SK-N-SH (cell line): ENCODE measurements around the gene TERF2IP. TPM values are rescaled to one million over a fixed set of nuclear protein-coding genes. Genes with fewer than 3 reads are reported as not detected.

Experiments
- CTCF ChIA-PET: fragments of 300-600, 350-600 bp; formaldehyde crosslinking; extraction: SDS; loops from one replicate; lab custom pipeline; 2021; lab: Yijun Ruan, JAX
- POLR2A ChIA-PET: fragments of 350-600 bp; sonication (Branson Sonifier 250); formaldehyde crosslinking; extraction: SDS; loops from one replicate; lab custom pipeline; 2020; ENCODE audit warnings: antibody characterized with exemption, inconsistent platforms; lab: Yijun Ruan, JAX
- DNase-seq: peaks from one replicate; pipeline ENCODE4 v3.0.0; 2012
- H2AFZ ChIP-seq: fragments of 200-600 bp; sonication (generic); 2 replicates; pipeline ENCODE4 v1.8.1; 2016; ENCODE audit warnings: antibody characterized with exemption, mild to moderate bottlenecking, low read depth
- H3F3A ChIP-seq: fragments of 200-600 bp; sonication (generic); replicated peaks from 2 replicates; pipeline ENCODE3; 2016; ENCODE audit warnings: antibody characterized with exemption, mild to moderate bottlenecking; ENCODE audit not compliant: insufficient read depth
- H3K27ac ChIP-seq, 2 experiments: fragments of 200-500 bp in 1 of 2; fragments of 200-600 bp in 1 of 2; sonication (Bioruptor generic) in 1 of 2; sonication (generic), shearing (Covaris generic) in 1 of 2; 2 replicates each; pipeline versions ENCODE4 v1.5.1 to v1.6.1; 2014 to 2016; ENCODE audit warnings: low read depth in 2 of 2, inconsistent platforms in 1 of 2, low read length in 1 of 2, mild to moderate bottlenecking in 1 of 2, mixed read lengths in 1 of 2
- H3K27me3 ChIP-seq: fragments of 200-600 bp; sonication (generic), shearing (Covaris generic); 2 replicates; pipeline ENCODE4 v1.6.1; 2016; ENCODE audit warnings: mixed run types; ENCODE audit not compliant: insufficient read depth
- H3K36me3 ChIP-seq, 2 experiments: fragments of 200-500 bp in 1 of 2; fragments of 200-600 bp in 1 of 2; sonication (Bioruptor generic) in 1 of 2; sonication (generic) in 1 of 2; replicated peaks in 1 of 2; 2 replicates each; pipeline versions ENCODE3 to v1.5.1; 2014 to 2016; ENCODE audit warnings: low read length in 1 of 2, mild to moderate bottlenecking in 1 of 2; ENCODE audit not compliant: insufficient read depth in 2 of 2, control insufficient read depth in 1 of 2
- H3K4me1 ChIP-seq, 2 experiments: fragments of 200-500 bp in 1 of 2; fragments of 200-600 bp in 1 of 2; sonication (Bioruptor generic) in 1 of 2; sonication (generic), shearing (Covaris generic) in 1 of 2; 2 replicates each; pipeline versions ENCODE4 v1.5.1 to v1.6.1; 2014 to 2016; ENCODE audit warnings: low read depth in 1 of 2, low read length in 1 of 2, mixed run types in 1 of 2; ENCODE audit not compliant: insufficient read depth in 2 of 2, control insufficient read depth in 1 of 2
- H3K4me2 ChIP-seq: fragments of 200-600 bp; sonication (generic), shearing (Covaris generic); 2 replicates; pipeline ENCODE4 v1.6.1; 2017; ENCODE audit warnings: mixed run types
- H3K4me3 ChIP-seq, 2 experiments: fragments of 200-500 bp in 1 of 2; fragments of 200-600 bp in 1 of 2; sonication (Bioruptor generic) in 1 of 2; sonication (generic), shearing (Covaris generic) in 1 of 2; 2 replicates each; pipeline versions ENCODE4 v1.5.1 to v1.8.1; 2014 to 2016; ENCODE audit warnings: low read depth in 2 of 2, inconsistent platforms in 1 of 2, low read length in 1 of 2, mild to moderate bottlenecking in 1 of 2, mixed read lengths in 1 of 2, moderate library complexity in 1 of 2
- H3K79me2 ChIP-seq: fragments of 200-600 bp; sonication (generic); 2 replicates; pipeline ENCODE4 v1.8.1; 2017; ENCODE audit warnings: mild to moderate bottlenecking; ENCODE audit not compliant: insufficient read depth
- H3K9ac ChIP-seq: fragments of 200-600 bp; sonication (generic); 2 replicates; pipeline ENCODE4 v1.6.1; 2017; ENCODE audit warnings: mixed run types
- H3K9me2 ChIP-seq: fragments of 200-600 bp; sonication (generic); 2 replicates; pipeline ENCODE4 v1.6.1; 2017; ENCODE audit warnings: mixed run types
- H3K9me3 ChIP-seq: fragments of 200-600 bp; sonication (generic); 2 replicates; pipeline ENCODE4 v1.6.1; 2017; ENCODE audit warnings: mixed run types, mild to moderate bottlenecking, moderate library complexity
- H4K20me1 ChIP-seq: fragments of 200-600 bp; sonication (generic); 2 replicates; pipeline ENCODE4 v1.6.1; 2017; ENCODE audit warnings: mild to moderate bottlenecking, mixed run types; ENCODE audit not compliant: insufficient read depth
- EZH2phosphoT487 ChIP-seq: fragments of 200-600 bp; sonication (generic); IDR thresholded peaks from 2 replicates; pipeline ENCODE4 v1.6.1; 2017; ENCODE audit warnings: low read depth, mixed run types, mild to moderate bottlenecking, antibody characterized with exemption, moderate library complexity, borderline replicate concordance
- FOSL2 ChIP-seq: IDR thresholded peaks from 2 replicates; pipeline ENCODE4 v1.4.0; 2012; ENCODE audit warnings: low read depth, mild to moderate bottlenecking, moderate library complexity, borderline replicate concordance
- GABPA ChIP-seq: IDR thresholded peaks from 2 replicates; pipeline ENCODE4 v1.4.0; 2012; ENCODE audit warnings: low read depth, mild to moderate bottlenecking
- NRF1 ChIP-seq: IDR thresholded peaks from 2 replicates; pipeline ENCODE4 v1.6.1; 2012; ENCODE audit warnings: low read depth, mild to moderate bottlenecking, low read length
- RAD21 ChIP-seq: IDR thresholded peaks from 2 replicates; pipeline ENCODE4 v1.6.1; 2012; ENCODE audit warnings: mild to moderate bottlenecking, low read length
- REST ChIP-seq: IDR thresholded peaks from 2 replicates; pipeline ENCODE4 v1.6.1; 2012; ENCODE audit warnings: mild to moderate bottlenecking, low read depth, low read length, moderate library complexity
- RFX5 ChIP-seq: IDR thresholded peaks from 2 replicates; pipeline ENCODE4 v1.6.1; 2012; ENCODE audit warnings: mild to moderate bottlenecking, improper control_type of control experiment, low read length
- RXRA ChIP-seq: IDR thresholded peaks from 2 replicates; pipeline ENCODE4 v1.4.0; 2012; ENCODE audit warnings: low read depth, mild to moderate bottlenecking, borderline replicate concordance
- TAF1 ChIP-seq: IDR thresholded peaks from 2 replicates; pipeline ENCODE4 v1.6.1; 2012; ENCODE audit warnings: low read depth, mild to moderate bottlenecking, low read length, moderate library complexity, borderline replicate concordance
- TEAD4 ChIP-seq: IDR thresholded peaks from 2 replicates; pipeline ENCODE4 v1.4.0; 2012; ENCODE audit warnings: mild to moderate bottlenecking, borderline replicate concordance; ENCODE audit not compliant: insufficient read depth
- WGBS: methylation state at CpG from one replicate; pipeline ENCODE4 v1.1.6; 2017; ENCODE audit warnings: low lambda C conversion rate; 5-methylcytosine and 5-hydroxymethylcytosine counted together
- polyA plus RNA-seq, 3 experiments: library from polyadenylated mRNA; depleted of rRNA; stranded (reverse); fragments of >200 nt; gene quantifications; 2 replicates each; pipeline ENCODE4 v1.2.3, GENCODE V29; 2012
- TF ChIP-seq, protein P1 (sequence below): fragments of 150-350 bp; IDR thresholded peaks from 2 replicates; pipeline ENCODE4 v1.6.1; 2017; ENCODE audit warnings: antibody characterized with exemption, low read length, low read depth, borderline replicate concordance
- TF ChIP-seq, protein P2 (sequence below): IDR thresholded peaks from 2 replicates; pipeline ENCODE4; 2012
- TF ChIP-seq, protein P3 (sequence below): IDR thresholded peaks from 2 replicates; pipeline ENCODE4 v1.4.0; 2012; ENCODE audit warnings: low read depth

The TERF2IP gene
- polyA plus RNA-seq, 1 of the 3 experiments (the other 2 are of a cell fraction): 32.0 TPM

- TF ChIP-seq, protein P1, sequence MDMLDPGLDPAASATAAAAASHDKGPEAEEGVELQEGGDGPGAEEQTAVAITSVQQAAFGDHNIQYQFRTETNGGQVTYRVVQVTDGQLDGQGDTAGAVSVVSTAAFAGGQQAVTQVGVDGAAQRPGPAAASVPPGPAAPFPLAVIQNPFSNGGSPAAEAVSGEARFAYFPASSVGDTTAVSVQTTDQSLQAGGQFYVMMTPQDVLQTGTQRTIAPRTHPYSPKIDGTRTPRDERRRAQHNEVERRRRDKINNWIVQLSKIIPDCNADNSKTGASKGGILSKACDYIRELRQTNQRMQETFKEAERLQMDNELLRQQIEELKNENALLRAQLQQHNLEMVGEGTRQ: no peak
These were observed 28.8 kb upstream of the TERF2IP start (continued) for GRCh38 chr16:75618780-75619179.

DNA sequence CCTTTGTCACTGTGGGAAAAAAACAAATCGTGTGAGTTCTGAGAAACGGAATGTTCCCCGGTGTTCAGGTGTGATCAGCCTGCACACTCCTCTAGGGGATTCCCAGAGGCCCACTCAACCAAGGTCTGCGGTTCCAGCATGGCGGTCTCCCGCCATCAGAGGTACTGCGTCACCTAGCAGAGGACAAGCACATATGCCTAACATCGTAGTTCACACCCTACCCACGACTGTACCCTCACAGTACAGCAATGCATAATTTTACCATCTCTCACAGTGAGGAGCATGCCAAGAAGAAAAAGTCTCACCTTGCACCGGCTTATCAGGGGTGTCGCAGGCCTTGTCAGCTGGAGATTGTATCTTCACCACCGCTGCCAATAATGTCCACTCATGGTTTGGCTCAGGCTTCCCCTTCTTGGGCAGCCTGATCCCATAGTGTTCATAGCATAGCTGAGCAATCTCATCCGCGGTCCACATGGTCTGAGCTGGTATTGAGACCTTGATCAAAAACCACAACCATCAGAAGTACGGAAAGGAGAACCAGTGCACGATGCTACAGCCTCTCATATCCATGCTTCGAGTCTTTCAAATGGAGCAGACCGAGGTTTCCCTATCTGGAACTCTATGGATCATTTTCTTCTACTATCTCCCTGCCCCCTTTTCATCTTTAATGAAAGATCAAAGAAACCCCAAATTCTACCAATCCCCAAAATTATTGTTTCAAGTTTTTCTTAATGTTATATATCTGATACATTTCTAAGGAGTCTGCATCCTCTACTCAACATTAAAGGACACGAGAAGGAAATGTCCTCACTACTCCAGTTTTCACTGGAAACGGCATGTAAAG is 27.0 kb upstream of the TERF2IP start:
- peaks cover 21% of the 10 kb centered on the region for H3K79me2 ChIP-seq
- H3K27me3 ChIP-seq: no peaks in the 10 kb centered on the region
- peaks cover 38 to 40% of the 10 kb centered on the region in 2 experiments for H3K36me3 ChIP-seq
- no peak overlapping the region for H2AFZ ChIP-seq
- H3K9ac ChIP-seq: peak overlapping the region; percentile 82; the same call in 1 of the 2 replicates
- TF ChIP-seq REST (no peak), RFX5 (no peak), EZH2phosphoT487 (no peak), RAD21 (no peak), RXRA (no peak), NRF1 (no peak), TAF1 (no peak), FOSL2 (no peak), TEAD4 (no peak), GABPA (no peak)
- TF ChIP-seq, protein P2, sequence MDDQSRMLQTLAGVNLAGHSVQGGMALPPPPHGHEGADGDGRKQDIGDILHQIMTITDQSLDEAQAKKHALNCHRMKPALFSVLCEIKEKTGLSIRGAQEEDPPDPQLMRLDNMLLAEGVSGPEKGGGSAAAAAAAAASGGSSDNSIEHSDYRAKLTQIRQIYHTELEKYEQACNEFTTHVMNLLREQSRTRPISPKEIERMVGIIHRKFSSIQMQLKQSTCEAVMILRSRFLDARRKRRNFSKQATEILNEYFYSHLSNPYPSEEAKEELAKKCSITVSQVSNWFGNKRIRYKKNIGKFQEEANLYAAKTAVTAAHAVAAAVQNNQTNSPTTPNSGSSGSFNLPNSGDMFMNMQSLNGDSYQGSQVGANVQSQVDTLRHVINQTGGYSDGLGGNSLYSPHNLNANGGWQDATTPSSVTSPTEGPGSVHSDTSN: no peak
- TF ChIP-seq, protein P3, sequence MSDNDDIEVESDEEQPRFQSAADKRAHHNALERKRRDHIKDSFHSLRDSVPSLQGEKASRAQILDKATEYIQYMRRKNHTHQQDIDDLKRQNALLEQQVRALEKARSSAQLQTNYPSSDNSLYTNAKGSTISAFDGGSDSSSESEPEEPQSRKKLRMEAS: no peak
- TF ChIP-seq, all 33 proteins: peak for 0
- H3K4me1 ChIP-seq: peaks cover 9 to 14% of the 10 kb centered on the region in 2 experiments; a peak in 3 of 4 replicates
- H3K4me2 ChIP-seq: peak overlapping the region; percentile 91
- H3F3A ChIP-seq: peaks cover 20% of the 10 kb centered on the region
- CTCF ChIA-PET: interaction anchor here (0.5 to 5.1 kb wide), 17 partner anchors 8 to 155 kb away, joined by 3 to 37 read pairs (median 4); partner anchors contain the start of gene GABARAPL2
- POLR2A ChIA-PET: interaction anchor here (0.6 kb wide), 1 partner anchor 55 kb away, joined by 3 read pairs; no protein-coding TSS in a partner anchor
- H3K9me3 ChIP-seq: no peaks in the 10 kb centered on the region
- H3K27ac ChIP-seq: 0 out of 4 replicates have a peak overlapping the region, but pooled peaks of 1 of the 2 experiments have one; percentile 8
- H3K4me3 ChIP-seq: peak overlapping the region in 1 of 2 experiments; percentile 85; a peak in 2 of 4 replicates
- WGBS: 77% methylated on average over 20 of the region's 20 CpGs
- no peaks in the 10 kb centered on the region for H4K20me1 ChIP-seq
- H3K9me2 ChIP-seq: no peaks in the 10 kb centered on the region
- DNase-seq: no peak
